SK-N-SH (cell line): Measurements from ENCODE around the gene MTMR11. TPM values are rescaled to one million over a fixed set of nuclear protein-coding genes. Genes with fewer than 3 reads are reported as not detected.

ENCODE experiments used
- CTCF ChIA-PET: fragments of 300-600, 350-600 bp; formaldehyde crosslinking; extraction: SDS; loops from one replicate; lab custom pipeline; 2021; lab: Yijun Ruan, JAX
- POLR2A ChIA-PET: fragments of 350-600 bp; sonication (Branson Sonifier 250); formaldehyde crosslinking; extraction: SDS; loops from one replicate; lab custom pipeline; 2020; ENCODE audit warnings: antibody characterized with exemption, inconsistent platforms; lab: Yijun Ruan, JAX
- DNase-seq: peaks from one replicate; pipeline ENCODE4 v3.0.0; 2012
- H2AFZ ChIP-seq: fragments of 200-600 bp; sonication (generic); 2 replicates; pipeline ENCODE4 v1.8.1; 2016; ENCODE audit warnings: antibody characterized with exemption, mild to moderate bottlenecking, low read depth
- H3F3A ChIP-seq: fragments of 200-600 bp; sonication (generic); replicated peaks from 2 replicates; pipeline ENCODE3; 2016; ENCODE audit warnings: antibody characterized with exemption, mild to moderate bottlenecking; ENCODE audit not compliant: insufficient read depth
- H3K27ac ChIP-seq, 2 experiments: fragments of 200-500 bp in 1 of 2; fragments of 200-600 bp in 1 of 2; sonication (Bioruptor generic) in 1 of 2; sonication (generic), shearing (Covaris generic) in 1 of 2; 2 replicates each; pipeline versions ENCODE4 v1.5.1 to v1.6.1; 2014 to 2016; ENCODE audit warnings: low read depth in 2 of 2, inconsistent platforms in 1 of 2, low read length in 1 of 2, mild to moderate bottlenecking in 1 of 2, mixed read lengths in 1 of 2
- H3K27me3 ChIP-seq: fragments of 200-600 bp; sonication (generic), shearing (Covaris generic); 2 replicates; pipeline ENCODE4 v1.6.1; 2016; ENCODE audit warnings: mixed run types; ENCODE audit not compliant: insufficient read depth
- H3K36me3 ChIP-seq, 2 experiments: fragments of 200-500 bp in 1 of 2; fragments of 200-600 bp in 1 of 2; sonication (Bioruptor generic) in 1 of 2; sonication (generic) in 1 of 2; replicated peaks in 1 of 2; 2 replicates each; pipeline versions ENCODE3 to v1.5.1; 2014 to 2016; ENCODE audit warnings: low read length in 1 of 2, mild to moderate bottlenecking in 1 of 2; ENCODE audit not compliant: insufficient read depth in 2 of 2, control insufficient read depth in 1 of 2
- H3K4me1 ChIP-seq, 2 experiments: fragments of 200-500 bp in 1 of 2; fragments of 200-600 bp in 1 of 2; sonication (Bioruptor generic) in 1 of 2; sonication (generic), shearing (Covaris generic) in 1 of 2; 2 replicates each; pipeline versions ENCODE4 v1.5.1 to v1.6.1; 2014 to 2016; ENCODE audit warnings: low read depth in 1 of 2, low read length in 1 of 2, mixed run types in 1 of 2; ENCODE audit not compliant: insufficient read depth in 2 of 2, control insufficient read depth in 1 of 2
- H3K4me2 ChIP-seq: fragments of 200-600 bp; sonication (generic), shearing (Covaris generic); 2 replicates; pipeline ENCODE4 v1.6.1; 2017; ENCODE audit warnings: mixed run types
- H3K4me3 ChIP-seq, 2 experiments: fragments of 200-500 bp in 1 of 2; fragments of 200-600 bp in 1 of 2; sonication (Bioruptor generic) in 1 of 2; sonication (generic), shearing (Covaris generic) in 1 of 2; 2 replicates each; pipeline versions ENCODE4 v1.5.1 to v1.8.1; 2014 to 2016; ENCODE audit warnings: low read depth in 2 of 2, inconsistent platforms in 1 of 2, low read length in 1 of 2, mild to moderate bottlenecking in 1 of 2, mixed read lengths in 1 of 2, moderate library complexity in 1 of 2
- H3K79me2 ChIP-seq: fragments of 200-600 bp; sonication (generic); 2 replicates; pipeline ENCODE4 v1.8.1; 2017; ENCODE audit warnings: mild to moderate bottlenecking; ENCODE audit not compliant: insufficient read depth
- H3K9ac ChIP-seq: fragments of 200-600 bp; sonication (generic); 2 replicates; pipeline ENCODE4 v1.6.1; 2017; ENCODE audit warnings: mixed run types
- H3K9me2 ChIP-seq: fragments of 200-600 bp; sonication (generic); 2 replicates; pipeline ENCODE4 v1.6.1; 2017; ENCODE audit warnings: mixed run types
- H3K9me3 ChIP-seq: fragments of 200-600 bp; sonication (generic); 2 replicates; pipeline ENCODE4 v1.6.1; 2017; ENCODE audit warnings: mixed run types, mild to moderate bottlenecking, moderate library complexity
- H4K20me1 ChIP-seq: fragments of 200-600 bp; sonication (generic); 2 replicates; pipeline ENCODE4 v1.6.1; 2017; ENCODE audit warnings: mild to moderate bottlenecking, mixed run types; ENCODE audit not compliant: insufficient read depth
- CTCF ChIP-seq: fragments of 200-600 bp; sonication (generic); IDR thresholded peaks from 2 replicates; pipeline ENCODE4 v1.6.1; 2017; ENCODE audit warnings: antibody characterized with exemption, mild to moderate bottlenecking, moderate library complexity
- FOXJ3 ChIP-seq: sonication (generic); formaldehyde crosslinking; IDR thresholded peaks from 2 replicates; pipeline ENCODE4 v1.5.1; 2020; ENCODE audit warnings: mild to moderate bottlenecking, missing genetic modification reagents
- GABPA ChIP-seq: IDR thresholded peaks from 2 replicates; pipeline ENCODE4 v1.4.0; 2012; ENCODE audit warnings: low read depth, mild to moderate bottlenecking
- JUND ChIP-seq: IDR thresholded peaks from 2 replicates; pipeline ENCODE4 v1.4.0; 2012
- MEF2A ChIP-seq: IDR thresholded peaks from 2 replicates; pipeline ENCODE4 v1.4.0; 2012; ENCODE audit warnings: low read depth, borderline replicate concordance
- NFIC ChIP-seq: IDR thresholded peaks from 2 replicates; pipeline ENCODE4 v1.4.0; 2012; ENCODE audit warnings: borderline replicate concordance
- NRF1 ChIP-seq: IDR thresholded peaks from 2 replicates; pipeline ENCODE4 v1.6.1; 2012; ENCODE audit warnings: low read depth, mild to moderate bottlenecking, low read length
- RAD21 ChIP-seq: IDR thresholded peaks from 2 replicates; pipeline ENCODE4 v1.6.1; 2012; ENCODE audit warnings: mild to moderate bottlenecking, low read length
- RCOR1 ChIP-seq: fragments of 150-350 bp; IDR thresholded peaks from 2 replicates; pipeline ENCODE4 v1.6.1; 2017; ENCODE audit warnings: antibody characterized with exemption, low read length
- SIN3A ChIP-seq: IDR thresholded peaks from 2 replicates; pipeline ENCODE4 v1.6.1; 2012; ENCODE audit warnings: low read depth, mild to moderate bottlenecking, low read length, moderate library complexity, borderline replicate concordance
- SMC3 ChIP-seq: IDR thresholded peaks from 2 replicates; pipeline ENCODE4 v1.6.1; 2012; ENCODE audit warnings: low read depth, low read length, improper control_type of control experiment
- TAF1 ChIP-seq: IDR thresholded peaks from 2 replicates; pipeline ENCODE4 v1.6.1; 2012; ENCODE audit warnings: low read depth, mild to moderate bottlenecking, low read length, moderate library complexity, borderline replicate concordance
- TCF12 ChIP-seq: IDR thresholded peaks from 2 replicates; pipeline ENCODE4 v1.4.0; 2012
- TEAD4 ChIP-seq: IDR thresholded peaks from 2 replicates; pipeline ENCODE4 v1.4.0; 2012; ENCODE audit warnings: mild to moderate bottlenecking, borderline replicate concordance; ENCODE audit not compliant: insufficient read depth
- YY1 ChIP-seq: IDR thresholded peaks from 2 replicates; pipeline ENCODE4 v1.4.0; 2012; ENCODE audit warnings: low read depth, mild to moderate bottlenecking
- WGBS: methylation state at CpG from one replicate; pipeline ENCODE4 v1.1.6; 2017; ENCODE audit warnings: low lambda C conversion rate; 5-methylcytosine and 5-hydroxymethylcytosine counted together
- polyA plus RNA-seq, 3 experiments: library from polyadenylated mRNA; depleted of rRNA; stranded (reverse); fragments of >200 nt; gene quantifications; 2 replicates each; pipeline ENCODE4 v1.2.3, GENCODE V29; 2012
- TF ChIP-seq, protein P1 (sequence below): IDR thresholded peaks from 2 replicates; pipeline ENCODE4 v1.4.0; 2012; ENCODE audit warnings: low read depth, borderline replicate concordance

The MTMR11 gene
- polyA plus RNA-seq, 1 of the 3 experiments (the other 2 are of a cell fraction): 9.4 TPM

GRCh38 chr1:149906570-149907075 lies 30.1 kb downstream of the MTMR11 start:
- CTCF ChIA-PET: interaction anchor here (1.1 kb wide), 1 partner anchor 34 kb away, joined by 3 read pairs; no protein-coding TSS in a partner anchor
- H3F3A ChIP-seq: no peaks in the 10 kb centered on the region

More at GRCh38 chr1:149906570-149907075, 30.1 kb downstream of the MTMR11 start:
- POLR2A ChIA-PET: no interaction called here
- 90% methylated on average over 8 of the region's 10 CpGs for WGBS
- no peak for DNase-seq
- Histone ChIP-seq H3K4me2 (no peak overlapping the region), H3K27me3 (no peaks in the 10 kb centered on the region), H3K4me3 (no peak overlapping the region), H3K9ac (no peak overlapping the region), H3K27ac (no peak overlapping the region), H3K79me2 (no peaks in the 10 kb centered on the region), H4K20me1 (no peaks in the 10 kb centered on the region), H3K4me1 (no peaks in the 10 kb centered on the region), H3K9me2 (no peaks in the 10 kb centered on the region), H3K36me3 (peaks cover 6 to 43% of the 10 kb centered on the region in 2 experiments), H3K9me3 (no peaks in the 10 kb centered on the region), H2AFZ (no peak overlapping the region)
- TF ChIP-seq YY1 (no peak), RCOR1 (no peak), NFIC (no peak), SIN3A (no peak), TAF1 (no peak), TCF12 (no peak), FOXJ3 (CRISPR knock-in tag) (no peak), SMC3 (no peak), MEF2A (no peak), TEAD4 (no peak), RAD21 (no peak), CTCF (no peak), NRF1 (no peak), JUND (no peak), GABPA (no peak)
- TF ChIP-seq, protein P1, sequence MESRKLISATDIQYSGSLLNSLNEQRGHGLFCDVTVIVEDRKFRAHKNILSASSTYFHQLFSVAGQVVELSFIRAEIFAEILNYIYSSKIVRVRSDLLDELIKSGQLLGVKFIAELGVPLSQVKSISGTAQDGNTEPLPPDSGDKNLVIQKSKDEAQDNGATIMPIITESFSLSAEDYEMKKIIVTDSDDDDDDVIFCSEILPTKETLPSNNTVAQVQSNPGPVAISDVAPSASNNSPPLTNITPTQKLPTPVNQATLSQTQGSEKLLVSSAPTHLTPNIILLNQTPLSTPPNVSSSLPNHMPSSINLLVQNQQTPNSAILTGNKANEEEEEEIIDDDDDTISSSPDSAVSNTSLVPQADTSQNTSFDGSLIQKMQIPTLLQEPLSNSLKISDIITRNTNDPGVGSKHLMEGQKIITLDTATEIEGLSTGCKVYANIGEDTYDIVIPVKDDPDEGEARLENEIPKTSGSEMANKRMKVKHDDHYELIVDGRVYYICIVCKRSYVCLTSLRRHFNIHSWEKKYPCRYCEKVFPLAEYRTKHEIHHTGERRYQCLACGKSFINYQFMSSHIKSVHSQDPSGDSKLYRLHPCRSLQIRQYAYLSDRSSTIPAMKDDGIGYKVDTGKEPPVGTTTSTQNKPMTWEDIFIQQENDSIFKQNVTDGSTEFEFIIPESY: no peak
